BJ (cell line): ENCODE data around the gene PIK3C2G. TPM values are rescaled to one million over a fixed set of nuclear protein-coding genes. Genes with fewer than 3 reads are reported as not detected.

Experiments
- CTCF ChIA-PET: fragments of 350-600 bp; formaldehyde crosslinking; extraction: SDS; loops from one replicate; lab custom pipeline; 2021; ENCODE audit warnings: antibody characterized with exemption, inconsistent platforms; lab: Yijun Ruan, JAX
- POLR2A ChIA-PET: fragments of 300-600 bp; sonication (Branson Sonifier 250); formaldehyde crosslinking; extraction: SDS; loops from one replicate; lab custom pipeline; 2021; ENCODE audit warnings: antibody characterized with exemption; lab: Charles Lee
- DNase-seq: peaks from one replicate; pipeline ENCODE4 v3.0.0-alpha.2; 2011; ENCODE audit warnings: low read depth
- H3K27me3 ChIP-seq: 2 replicates; pipeline ENCODE4 v1.6.0; 2011; ENCODE audit warnings: low read length; ENCODE audit not compliant: control insufficient read depth, insufficient read depth
- H3K36me3 ChIP-seq: 2 replicates; pipeline ENCODE4 v1.5.1; 2011; ENCODE audit warnings: low read length; ENCODE audit not compliant: control insufficient read depth, insufficient read depth
- H3K4me3 ChIP-seq: 2 replicates; pipeline ENCODE4 v1.5.1; 2011; ENCODE audit warnings: low read depth, mild to moderate bottlenecking, control low read depth, low read length
- CTCF ChIP-seq: IDR thresholded peaks from 2 replicates; pipeline ENCODE4 v1.5.1; 2011; ENCODE audit warnings: low read depth, mild to moderate bottlenecking, control low read depth, inconsistent platforms, low read length, moderate library complexity; ENCODE audit not compliant: insufficient read depth
- polyA plus RNA-seq: library from polyadenylated mRNA; depleted of rRNA; stranded (reverse); fragments of >200 nt; gene quantifications from 2 replicates; pipeline ENCODE4 v1.2.3, GENCODE V29; 2011

Gene PIK3C2G
- polyA plus RNA-seq, 1 experiment: not detected

- CTCF ChIA-PET: no interaction called here
Observed at GRCh38 chr12:18653465-18653864, 392.1 kb downstream of the PIK3C2G start.

GRCh38 chr12:18655351-18655750, 394.0 kb downstream of the PIK3C2G start:
- TF ChIP-seq CTCF: no peak
- H3K36me3 ChIP-seq: no peaks in the 10 kb centered on the region
- no peak overlapping the region for H3K4me3 ChIP-seq
- ChIA-PET POLR2A (no interaction called here), CTCF (interaction anchor here (1.4 kb wide), 1 partner anchor 17 kb away, joined by 4 read pairs; no protein-coding TSS in a partner anchor)
- no peak for DNase-seq
- H3K27me3 ChIP-seq: no peaks in the 10 kb centered on the region

More at GRCh38 chr12:18653465-18653864, 392.1 kb downstream of the PIK3C2G start:
- no peak for TF ChIP-seq CTCF
- POLR2A ChIA-PET: no interaction called here
- DNase-seq: no peak
- Histone ChIP-seq H3K4me3 (no peak overlapping the region), H3K36me3 (no peaks in the 10 kb centered on the region), H3K27me3 (no peaks in the 10 kb centered on the region)

- CTCF ChIA-PET: no interaction called here
- no peaks in the 10 kb centered on the region for H3K27me3 ChIP-seq
- DNase-seq: no peak
- POLR2A ChIA-PET: no interaction called here
- no peak overlapping the region for H3K4me3 ChIP-seq
- no peaks in the 10 kb centered on the region for H3K36me3 ChIP-seq
- no peak for TF ChIP-seq CTCF
Observed at GRCh38 chr12:18658179-18658578, 396.9 kb downstream of the PIK3C2G start.

- no peak for DNase-seq
- CTCF ChIA-PET: no interaction called here
- POLR2A ChIA-PET: no interaction called here
- H3K27me3 ChIP-seq: no peaks in the 10 kb centered on the region
- no peak overlapping the region for H3K4me3 ChIP-seq
- TF ChIP-seq CTCF: no peak
- H3K36me3 ChIP-seq: no peaks in the 10 kb centered on the region
Observed at GRCh38 chr12:18658829-18659228, 397.5 kb downstream of the PIK3C2G start.

GRCh38 chr12:18676141-18676540, 414.8 kb downstream of the PIK3C2G start:
- Histone ChIP-seq H3K4me3 (no peak overlapping the region), H3K27me3 (no peaks in the 10 kb centered on the region; the same call in 1 of the 2 replicates), H3K36me3 (no peaks in the 10 kb centered on the region)
- POLR2A ChIA-PET: no interaction called here
- TF ChIP-seq CTCF: no peak
- CTCF ChIA-PET: no interaction called here
- DNase-seq: no peak
